PC-9 (cell line): Measurements from ENCODE around the gene LCE1D.

Source experiments
- CTCF ChIP-seq: fragments of 200-600 bp; sonication (generic); conservative IDR thresholded peaks from 2 replicates; pipeline ENCODE4 v1.6.1; 2017; ENCODE audit warnings: mixed run types, antibody characterized with exemption, mild to moderate bottlenecking, moderate library complexity
- EZH2 ChIP-seq: fragments of 200-600 bp; sonication (generic); IDR thresholded peaks from 2 replicates; pipeline ENCODE4 v1.8.0; 2017; ENCODE audit warnings: antibody characterized with exemption, low read depth

- TF ChIP-seq CTCF (no peak), EZH2 (no peak)
These were observed 10.1 kb downstream of the LCE1D start, which contains the start of gene LCE1C for GRCh38 chr1:152806576-152806975.
